GM12865 (cell line): Measurements from ENCODE around the gene PPP4R1.

Experiments
- DNase-seq: peaks from one replicate; pipeline ENCODE4 v3.0.0; 2010; ENCODE audit warnings: low read depth
- H3K4me3 ChIP-seq: 2 replicates; pipeline ENCODE4 v1.5.1; 2011; ENCODE audit warnings: mild to moderate bottlenecking, low read depth, low read length, control low read depth
- CTCF ChIP-seq: IDR thresholded peaks from 2 replicates; pipeline ENCODE4 v1.5.1; 2011; ENCODE audit warnings: low read length, control low read depth, low read depth, inconsistent platforms; ENCODE audit not compliant: insufficient read depth; ENCODE audit errors: missing control alignments

PPP4R1 gene

GRCh38 chr18:9614401-9615279, at the start of gene PPP4R1:
Gene PPP4R1, minus strand, starts transcription at chr18:9614559. Its CDS starts 75 bp downstream, at chr18:9614484.
- H3K4me3 ChIP-seq, result peak within 1 kb of the TSS; percentile 97
- TF ChIP-seq CTCF, result no peak
- peak; percentile 78 for DNase-seq

GRCh38 chr18:9663377-9663776, 49.0 kb upstream of the PPP4R1 start:
- no peak for TF ChIP-seq CTCF
- no peak for DNase-seq
- H3K4me3 ChIP-seq, result no peak overlapping the region

GRCh38 chr18:9661564-9661963, 47.2 kb upstream of the PPP4R1 start:
- no peak overlapping the region for H3K4me3 ChIP-seq
- DNase-seq, result no peak
- TF ChIP-seq CTCF, result no peak

GRCh38 chr18:9659499-9660375, 45.4 kb upstream of the PPP4R1 start:
- no peak overlapping the region for H3K4me3 ChIP-seq
- no peak for TF ChIP-seq CTCF
- no peak for DNase-seq

- H3K4me3 ChIP-seq, result no peak overlapping the region
- TF ChIP-seq CTCF, result no peak
- no peak for DNase-seq
Measured at GRCh38 chr18:9658087-9658641, 43.8 kb upstream of the PPP4R1 start.

- TF ChIP-seq CTCF, result no peak
- DNase-seq, result no peak
Measured at GRCh38 chr18:9655232-9655767, 40.9 kb upstream of the PPP4R1 start.

More at GRCh38 chr18:9655232-9655767, 40.9 kb upstream of the PPP4R1 start:
- no peak overlapping the region for H3K4me3 ChIP-seq
